Karpas-422 (cell line): ENCODE data around the gene PGLYRP3. TPM values are rescaled to one million over a fixed set of nuclear protein-coding genes. Genes with fewer than 3 reads are reported as not detected.

Experiments
- DNase-seq: peaks from one replicate; pipeline ENCODE4 v3.0.0-alpha.2; 2015
- H2AFZ ChIP-seq: fragments of 200-600 bp; sonication (generic); 2 replicates; pipeline ENCODE4 v1.6.1; 2014; ENCODE audit warnings: antibody characterized with exemption, low read length, mixed read lengths
- H3K27ac ChIP-seq: fragments of 200-600 bp; sonication (generic); 2 replicates; pipeline ENCODE4 v1.5.1; 2014; ENCODE audit warnings: mild to moderate bottlenecking, low read length, moderate library complexity
- H3K27me3 ChIP-seq: fragments of 200-600 bp; sonication (generic); 2 replicates; pipeline ENCODE4 v1.6.1; 2014; ENCODE audit warnings: low read length, mixed read lengths
- H3K36me3 ChIP-seq: fragments of 200-600 bp; sonication (generic); 2 replicates; pipeline ENCODE4 v1.6.1; 2014; ENCODE audit warnings: low read length, mixed read lengths; ENCODE audit not compliant: insufficient read depth
- H3K4me1 ChIP-seq: fragments of 200-600 bp; sonication (generic); 2 replicates; pipeline ENCODE4 v1.6.1; 2014; ENCODE audit warnings: mild to moderate bottlenecking, low read length, mixed read lengths
- H3K4me2 ChIP-seq: fragments of 200-600 bp; sonication (generic); 2 replicates; pipeline ENCODE4 v1.6.1; 2014; ENCODE audit warnings: low read length, low read depth, mild to moderate bottlenecking; ENCODE audit not compliant: poor library complexity, severe bottlenecking
- H3K4me3 ChIP-seq: fragments of 200-600 bp; sonication (generic); 2 replicates; pipeline ENCODE4 v1.5.1; 2014; ENCODE audit warnings: mild to moderate bottlenecking, antibody characterized with exemption, low read length, mixed read lengths
- H3K79me2 ChIP-seq: fragments of 200-600 bp; sonication (generic); 2 replicates; pipeline ENCODE4 v1.6.1; 2014; ENCODE audit warnings: mild to moderate bottlenecking, low read length, mixed read lengths
- H3K9ac ChIP-seq: fragments of 200-600 bp; sonication (generic); 2 replicates; pipeline ENCODE4 v1.6.0; 2014; ENCODE audit warnings: low read length
- H3K9me2 ChIP-seq: fragments of 200-600 bp; sonication (generic), shearing (Covaris generic); replicated peaks from 2 replicates; pipeline ENCODE4 v1.6.0; 2014; ENCODE audit warnings: mild to moderate bottlenecking, low read length, moderate library complexity; ENCODE audit not compliant: insufficient read depth
- H3K9me3 ChIP-seq: fragments of 300-700, 200-600 bp; sonication (generic); 2 replicates; pipeline ENCODE4 v1.6.1; 2014; ENCODE audit warnings: low read length, mixed read lengths
- H4K20me1 ChIP-seq: fragments of 200-600 bp; sonication (generic); 2 replicates; pipeline ENCODE4 v1.6.1; 2014; ENCODE audit warnings: mild to moderate bottlenecking, antibody characterized with exemption, low read length, low read depth; ENCODE audit not compliant: insufficient read depth
- small RNA-seq: library from RNA; depleted of rRNA; stranded (forward); fragments of <200 nt; gene quantifications from one replicate; pipeline ENCODE3, GENCODE V24; 2014
- total RNA-seq: library from RNA; depleted of rRNA; stranded (reverse); fragments of >200 nt; shearing (Covaris generic); gene quantifications from 2 replicates; pipeline ENCODE4 v1.2.3, GENCODE V29; 2014; ENCODE audit warnings: low replicate concordance; rRNA removed

Gene PGLYRP3
- total RNA-seq, 1 experiment from 2014 or later, result not detected

GRCh38 chr1:153253076-153253475 is 59.7 kb downstream of the PGLYRP3 start:
- H3K9me3 ChIP-seq, result no peaks in the 10 kb centered on the region
- no peaks in the 10 kb centered on the region for H3K27me3 ChIP-seq
- H3K36me3 ChIP-seq, result no peaks in the 10 kb centered on the region
- H3K4me3 ChIP-seq, result no peak overlapping the region
- H3K79me2 ChIP-seq, result no peaks in the 10 kb centered on the region
- H3K4me2 ChIP-seq, result no peak overlapping the region
- no peak for DNase-seq
- no peaks in the 10 kb centered on the region for H4K20me1 ChIP-seq
- H3K9me2 ChIP-seq, result no peaks in the 10 kb centered on the region
- no peak overlapping the region for H3K27ac ChIP-seq
- no peak overlapping the region for H2AFZ ChIP-seq
- no peak overlapping the region for H3K9ac ChIP-seq
- H3K4me1 ChIP-seq, result no peaks in the 10 kb centered on the region

- H3K4me2 ChIP-seq, result no peak overlapping the region
- no peak overlapping the region for H3K4me3 ChIP-seq
These were observed 60.8 kb downstream of the PGLYRP3 start for GRCh38 chr1:153251988-153252387.

GRCh38 chr1:153251562-153251961 is 61.2 kb downstream of the PGLYRP3 start:
- Histone ChIP-seq H3K4me2 (no peak overlapping the region), H3K36me3 (no peaks in the 10 kb centered on the region), H3K9ac (no peak overlapping the region), H2AFZ (no peak overlapping the region), H3K9me2 (no peaks in the 10 kb centered on the region), H3K4me1 (no peaks in the 10 kb centered on the region), H3K4me3 (no peak overlapping the region), H3K79me2 (no peaks in the 10 kb centered on the region), H3K9me3 (no peaks in the 10 kb centered on the region), H3K27me3 (no peaks in the 10 kb centered on the region), H3K27ac (no peak overlapping the region), H4K20me1 (no peaks in the 10 kb centered on the region)
- DNase-seq, result no peak

More at GRCh38 chr1:153251988-153252387, 60.8 kb downstream of the PGLYRP3 start:
- no peak for DNase-seq
- no peak overlapping the region for H2AFZ ChIP-seq
- no peak overlapping the region for H3K27ac ChIP-seq
- no peaks in the 10 kb centered on the region for H3K4me1 ChIP-seq
- no peak overlapping the region for H3K9ac ChIP-seq
- no peaks in the 10 kb centered on the region for H3K79me2 ChIP-seq
- H3K36me3 ChIP-seq, result no peaks in the 10 kb centered on the region
- H3K27me3 ChIP-seq, result no peaks in the 10 kb centered on the region
- H3K9me3 ChIP-seq, result no peaks in the 10 kb centered on the region
- no peaks in the 10 kb centered on the region for H3K9me2 ChIP-seq
- H4K20me1 ChIP-seq, result no peaks in the 10 kb centered on the region

- Histone ChIP-seq H3K4me1 (no peaks in the 10 kb centered on the region), H3K9ac (no peak overlapping the region), H3K9me3 (no peaks in the 10 kb centered on the region), H4K20me1 (no peaks in the 10 kb centered on the region), H3K79me2 (no peaks in the 10 kb centered on the region), H3K9me2 (no peaks in the 10 kb centered on the region), H3K36me3 (no peaks in the 10 kb centered on the region), H3K4me3 (no peak overlapping the region), H3K27me3 (no peaks in the 10 kb centered on the region), H3K4me2 (no peak overlapping the region), H3K27ac (no peak overlapping the region), H2AFZ (no peak overlapping the region)
- no peak for DNase-seq
These were observed 61.7 kb downstream of the PGLYRP3 start for GRCh38 chr1:153251087-153251486.

- H3K79me2 ChIP-seq, result no peaks in the 10 kb centered on the region
- no peaks in the 10 kb centered on the region for H3K36me3 ChIP-seq
- no peak overlapping the region for H3K4me2 ChIP-seq
- no peaks in the 10 kb centered on the region for H3K27me3 ChIP-seq
- H3K4me3 ChIP-seq, result no peak overlapping the region
- H2AFZ ChIP-seq, result no peak overlapping the region
- H3K9ac ChIP-seq, result no peak overlapping the region
- no peaks in the 10 kb centered on the region for H4K20me1 ChIP-seq
- no peaks in the 10 kb centered on the region for H3K9me2 ChIP-seq
- no peaks in the 10 kb centered on the region for H3K4me1 ChIP-seq
- no peak overlapping the region for H3K27ac ChIP-seq
- no peaks in the 10 kb centered on the region for H3K9me3 ChIP-seq
- DNase-seq, result no peak
These were observed 62.6 kb downstream of the PGLYRP3 start for GRCh38 chr1:153250166-153250565.

- H2AFZ ChIP-seq, result no peak overlapping the region
- H3K9me3 ChIP-seq, result no peaks in the 10 kb centered on the region
- H3K36me3 ChIP-seq, result no peaks in the 10 kb centered on the region
- no peaks in the 10 kb centered on the region for H3K4me1 ChIP-seq
- H4K20me1 ChIP-seq, result no peaks in the 10 kb centered on the region
- no peak for DNase-seq
- no peak overlapping the region for H3K4me2 ChIP-seq
- H3K9ac ChIP-seq, result no peak overlapping the region
- no peaks in the 10 kb centered on the region for H3K27me3 ChIP-seq
- no peaks in the 10 kb centered on the region for H3K9me2 ChIP-seq
- no peaks in the 10 kb centered on the region for H3K79me2 ChIP-seq
- no peak overlapping the region for H3K27ac ChIP-seq
- H3K4me3 ChIP-seq, result no peak overlapping the region
These were observed 64.4 kb downstream of the PGLYRP3 start for GRCh38 chr1:153248176-153248879.

Small RNA genes lying within 50 kb of the gene (small RNA-seq; reads per million reads assigned to genes)
- not detected for gene RNU6-160P

Other genes with a start within 250 kb of the PGLYRP3 start
- gene SPRR2B, start 241.3 kb downstream of the PGLYRP3 start, total RNA-seq, result not detected in 2 replicates
- not detected in 2 replicates for gene SPRR2E, start 218.4 kb downstream of the PGLYRP3 start, total RNA-seq
- gene SPRR2F, start 199.4 kb downstream of the PGLYRP3 start, total RNA-seq, result not detected in 2 replicates
- not detected in 2 replicates for gene SPRR2G, start 162.1 kb downstream of the PGLYRP3 start, total RNA-seq
- not detected in 2 replicates for gene LELP1, start 109.5 kb downstream of the PGLYRP3 start, total RNA-seq
- not detected in 2 replicates for gene PRR9, start 95.4 kb downstream of the PGLYRP3 start, total RNA-seq
- not detected in 2 replicates for gene LORICRIN, start 53.3 kb downstream of the PGLYRP3 start, total RNA-seq
- not detected in 2 replicates for gene PGLYRP4, start 35.9 kb upstream of the PGLYRP3 start, total RNA-seq
- gene S100A9, start 44.9 kb upstream of the PGLYRP3 start, total RNA-seq, result not detected in 2 replicates
- not detected in 2 replicates for gene S100A12, start 62.7 kb upstream of the PGLYRP3 start, total RNA-seq
- not detected in 2 replicates for gene S100A8, start 78.1 kb upstream of the PGLYRP3 start, total RNA-seq
- gene S100A7A, start 103.6 kb upstream of the PGLYRP3 start, total RNA-seq, result not detected in 2 replicates
- gene S100A7, start 147.7 kb upstream of the PGLYRP3 start, total RNA-seq, result not detected in 2 replicates
- 26.8 and 43.3 TPM in 2 replicates for gene S100A6, start 223.0 kb upstream of the PGLYRP3 start, total RNA-seq
- gene S100A5, start 228.0 kb upstream of the PGLYRP3 start, total RNA-seq, result not detected in 2 replicates
- gene S100A4, start 232.9 kb upstream of the PGLYRP3 start, total RNA-seq, result 1.2 TPM in 1 of 2 replicates, not detected in the other
- gene S100A3, start 236.3 kb upstream of the PGLYRP3 start, total RNA-seq, result not detected in 2 replicates